GM19452 (cell line): ENCODE measurements around the gene SLX9.

Experiments used
- ATAC-seq: cut with Tn5 transposase; IDR thresholded peaks from one replicate; pipeline ENCODE4 v1.9.1; 2021; ENCODE audit not compliant: unreplicated experiment

SLX9 gene

DNA sequence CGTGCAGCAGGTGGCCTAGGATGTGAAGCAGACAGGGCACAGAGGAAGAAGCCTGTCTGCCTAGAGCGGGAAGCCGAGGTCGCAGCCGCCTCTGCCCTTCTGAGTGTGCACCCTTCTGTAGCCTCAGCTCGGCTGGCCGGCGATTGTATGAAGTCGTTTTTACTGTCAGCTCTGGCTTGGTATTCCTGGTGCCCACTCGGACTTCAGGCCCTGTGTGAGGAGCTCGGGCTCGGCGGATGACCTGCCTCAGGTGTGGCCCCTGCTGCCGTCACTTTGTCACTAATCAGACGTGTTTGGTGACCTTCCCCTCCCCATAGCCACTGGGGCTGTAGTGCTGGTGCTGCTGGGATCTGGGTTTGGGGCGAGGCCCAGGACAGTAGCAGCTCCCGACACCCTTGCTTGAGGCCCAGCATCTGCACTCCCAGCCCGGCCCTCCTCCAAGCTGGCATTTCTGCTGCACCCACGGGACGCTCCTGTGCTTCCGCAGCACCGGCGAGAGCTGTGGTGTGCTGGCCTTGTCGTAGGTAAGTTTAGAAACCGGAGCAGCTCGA is 18.1 kb downstream of the SLX9 start:
- no peak for ATAC-seq

DNA sequence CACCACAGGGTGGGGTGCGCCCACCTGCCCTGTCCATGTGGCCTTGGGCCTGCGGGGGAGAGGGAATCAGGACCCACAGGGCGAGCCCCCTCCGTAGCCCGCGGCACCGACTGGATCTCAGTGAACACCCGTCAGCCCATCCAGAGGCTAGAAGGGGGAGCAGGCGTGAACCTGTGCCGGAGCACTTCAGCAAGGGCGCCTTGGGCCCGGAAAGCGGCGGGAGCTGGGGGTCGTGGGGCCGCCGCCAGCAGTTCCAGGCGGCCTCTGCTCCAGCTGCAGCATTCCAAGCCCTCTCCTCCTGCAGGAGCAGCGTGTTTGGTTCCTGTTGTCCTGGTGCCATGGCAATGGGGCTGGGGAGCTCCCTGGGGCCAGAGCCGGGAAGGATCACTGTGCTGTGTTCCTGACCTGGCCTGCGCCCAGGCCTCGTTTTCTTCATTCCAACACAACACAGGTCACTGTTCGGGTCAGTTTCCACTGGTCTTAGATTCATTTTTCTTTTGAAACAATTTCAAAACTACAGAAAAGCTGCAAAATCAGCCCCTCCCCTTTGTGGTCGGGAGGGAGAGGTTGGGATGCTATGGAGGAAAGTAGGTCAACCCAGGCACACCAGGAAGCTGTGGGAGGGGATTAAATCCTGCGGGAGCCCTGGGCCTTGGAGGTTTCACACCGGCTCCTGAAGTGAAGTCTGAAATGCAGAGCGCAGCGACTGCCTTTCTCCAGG is 18.8 kb downstream of the SLX9 start:
- no peak for ATAC-seq

DNA sequence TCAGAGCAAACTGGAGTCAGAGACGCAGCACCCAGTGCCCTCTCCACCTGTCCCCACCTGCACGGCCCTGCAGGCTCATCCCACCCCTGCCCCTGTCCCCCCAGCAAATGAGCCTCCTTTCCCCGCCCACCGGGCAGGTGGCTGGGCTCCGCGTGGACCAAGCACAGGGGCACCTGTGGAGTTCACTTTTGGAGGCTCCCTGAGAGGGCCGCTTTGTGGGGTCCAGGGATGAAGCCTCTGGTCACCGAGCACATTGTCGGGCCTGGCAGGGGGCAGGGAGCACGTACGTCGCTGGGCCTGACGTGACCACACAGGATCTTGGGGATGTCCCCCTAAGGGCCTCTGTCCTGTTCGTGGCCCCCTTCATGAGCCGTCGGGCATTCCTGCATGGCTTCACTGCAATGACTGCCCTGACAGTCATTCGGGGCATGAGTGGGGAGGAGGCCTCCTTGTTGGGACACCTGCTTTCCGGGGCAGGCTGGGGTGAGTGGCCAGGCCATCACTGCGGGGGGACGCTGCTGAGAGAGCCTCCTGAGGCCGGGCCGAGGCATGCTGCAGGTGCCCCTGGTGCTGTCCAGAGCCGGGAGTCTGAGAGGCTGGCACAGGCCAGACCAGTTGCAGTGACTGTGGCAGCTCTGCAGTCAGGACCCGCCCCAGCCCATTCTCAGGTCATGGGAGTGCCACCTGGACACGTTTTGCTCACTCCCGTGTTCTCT is 19.7 kb downstream of the SLX9 start:
- no peak for ATAC-seq

DNA sequence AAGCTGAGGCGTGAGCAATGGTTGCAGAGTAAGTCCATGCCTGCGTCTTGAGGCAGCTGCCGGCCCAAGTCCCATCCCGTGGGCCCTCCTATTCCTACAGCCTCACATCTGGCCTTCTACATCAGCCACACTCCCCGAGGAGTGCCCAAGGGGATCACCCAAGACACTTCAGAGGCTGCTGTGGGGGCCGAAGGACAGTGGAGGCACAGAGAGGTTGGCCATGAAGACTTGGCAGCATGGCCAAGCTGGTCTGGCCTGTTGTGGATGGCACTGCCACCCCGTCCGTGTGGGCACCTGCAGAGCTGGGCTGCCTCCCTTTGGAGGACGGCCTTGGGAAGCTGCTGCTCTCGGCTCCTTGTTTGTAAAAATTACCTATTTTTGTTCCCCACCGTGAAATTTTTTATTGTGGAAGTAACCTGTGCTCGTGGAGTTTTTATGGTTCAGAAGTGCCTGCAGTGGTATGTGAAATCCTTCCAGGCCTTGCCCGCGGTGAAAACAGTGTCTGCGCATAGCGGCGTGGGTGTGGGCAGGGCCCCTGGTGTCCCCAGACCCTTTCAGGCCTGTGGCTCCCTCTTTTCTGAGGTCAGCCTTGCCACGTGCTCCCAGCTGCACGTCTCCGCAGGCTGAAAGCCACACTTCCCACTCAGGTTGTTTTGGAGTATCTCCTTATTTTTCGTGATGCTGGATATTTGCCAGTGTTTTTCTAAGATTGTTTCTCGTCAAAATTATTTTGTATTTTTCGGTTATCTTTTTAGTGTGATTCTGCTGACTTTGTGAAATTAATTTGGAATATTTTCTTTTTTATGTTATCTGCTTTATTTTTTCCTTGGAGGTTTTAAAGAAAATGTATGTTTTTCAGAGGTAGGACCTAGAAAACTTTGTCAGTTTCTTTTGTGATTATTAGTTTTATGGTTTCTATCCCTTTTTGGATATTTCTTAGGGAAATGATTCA is 20.6 kb downstream of the SLX9 start:
- no peak for ATAC-seq

DNA sequence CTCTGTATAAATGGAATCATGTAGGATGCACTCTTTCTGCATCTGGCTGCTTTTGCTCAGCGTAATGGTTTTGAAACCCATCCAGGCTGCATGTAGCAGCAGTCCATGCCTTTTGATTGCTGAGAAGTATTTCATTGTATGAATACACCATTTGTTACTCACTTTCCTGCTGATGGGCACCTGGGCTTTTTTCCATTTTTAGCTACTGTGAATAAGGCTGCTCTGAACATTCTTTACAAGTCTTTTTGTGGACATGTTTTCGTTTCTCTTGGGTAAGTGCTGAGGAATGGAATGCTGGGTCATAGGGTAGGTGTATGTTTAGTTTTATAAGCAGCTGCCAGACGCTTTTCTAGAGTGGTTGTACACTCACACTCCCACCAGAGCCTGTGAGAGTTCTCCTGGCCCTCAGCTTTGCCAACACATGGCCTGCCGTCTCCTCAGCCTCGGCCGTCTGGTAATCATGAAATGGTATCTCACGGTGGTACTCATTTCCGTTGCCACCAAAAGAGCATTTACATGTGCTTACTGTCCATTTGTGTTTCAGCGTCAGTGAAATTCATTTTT is 22.7 kb downstream of the SLX9 start:
- no peak for ATAC-seq

DNA sequence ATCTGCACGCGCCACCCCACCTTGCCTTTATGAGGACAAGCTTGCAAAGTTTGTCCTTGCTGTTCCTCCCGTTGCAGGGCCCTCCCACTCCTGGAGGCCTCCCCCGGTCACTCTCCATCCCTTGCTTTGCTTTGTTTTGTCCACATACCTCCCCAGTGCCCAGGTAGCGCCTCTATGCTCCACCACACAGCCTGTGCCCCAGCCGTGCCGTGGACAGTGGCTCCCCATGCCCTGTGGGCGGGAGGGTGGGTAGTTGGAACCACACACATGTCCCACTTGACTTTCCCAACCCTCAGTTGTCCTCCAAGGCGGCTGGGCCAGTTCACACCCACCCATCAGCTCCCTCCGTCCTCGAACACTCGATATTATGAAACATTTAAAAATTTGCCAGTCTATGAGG is 24.6 kb downstream of the SLX9 start:
- no peak for ATAC-seq

DNA sequence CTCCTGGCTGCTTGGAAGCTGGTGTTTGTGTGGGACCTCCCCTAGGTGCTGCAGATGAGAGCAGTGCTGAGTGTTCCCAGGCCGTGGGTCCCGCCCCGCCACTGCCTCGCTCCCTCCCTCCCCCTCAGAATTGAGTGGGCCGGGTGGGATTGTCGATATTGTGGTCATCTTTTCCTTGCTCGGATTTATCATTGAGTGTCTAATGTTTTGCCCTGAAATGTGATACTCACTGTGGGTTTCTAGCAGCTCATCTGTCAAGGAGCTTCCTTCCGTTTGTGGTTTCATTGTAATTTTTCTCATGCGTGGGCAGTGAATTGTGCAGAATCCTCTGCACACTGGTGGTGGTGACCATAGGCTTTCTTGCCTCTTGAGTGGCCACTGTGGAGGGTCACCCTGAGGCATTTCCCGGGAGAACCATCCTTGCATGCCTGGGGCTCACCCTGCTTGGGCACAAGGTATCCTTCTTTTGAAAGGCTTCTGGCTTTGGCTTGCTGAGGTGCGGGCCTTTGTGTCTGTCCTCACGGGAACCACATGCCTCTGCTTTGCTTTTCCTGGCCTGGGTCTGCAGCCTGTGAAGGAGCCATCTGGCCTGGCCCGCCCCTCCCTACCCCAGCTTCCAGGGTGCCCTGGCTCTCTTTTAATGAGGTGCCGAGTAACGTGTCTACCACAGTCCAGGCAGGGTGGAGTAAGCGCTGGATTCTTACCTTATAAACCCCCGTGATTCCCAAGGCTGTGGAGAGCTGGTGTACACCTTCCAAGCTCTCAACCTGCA is 25.6 kb downstream of the SLX9 start:
- no peak for ATAC-seq

DNA sequence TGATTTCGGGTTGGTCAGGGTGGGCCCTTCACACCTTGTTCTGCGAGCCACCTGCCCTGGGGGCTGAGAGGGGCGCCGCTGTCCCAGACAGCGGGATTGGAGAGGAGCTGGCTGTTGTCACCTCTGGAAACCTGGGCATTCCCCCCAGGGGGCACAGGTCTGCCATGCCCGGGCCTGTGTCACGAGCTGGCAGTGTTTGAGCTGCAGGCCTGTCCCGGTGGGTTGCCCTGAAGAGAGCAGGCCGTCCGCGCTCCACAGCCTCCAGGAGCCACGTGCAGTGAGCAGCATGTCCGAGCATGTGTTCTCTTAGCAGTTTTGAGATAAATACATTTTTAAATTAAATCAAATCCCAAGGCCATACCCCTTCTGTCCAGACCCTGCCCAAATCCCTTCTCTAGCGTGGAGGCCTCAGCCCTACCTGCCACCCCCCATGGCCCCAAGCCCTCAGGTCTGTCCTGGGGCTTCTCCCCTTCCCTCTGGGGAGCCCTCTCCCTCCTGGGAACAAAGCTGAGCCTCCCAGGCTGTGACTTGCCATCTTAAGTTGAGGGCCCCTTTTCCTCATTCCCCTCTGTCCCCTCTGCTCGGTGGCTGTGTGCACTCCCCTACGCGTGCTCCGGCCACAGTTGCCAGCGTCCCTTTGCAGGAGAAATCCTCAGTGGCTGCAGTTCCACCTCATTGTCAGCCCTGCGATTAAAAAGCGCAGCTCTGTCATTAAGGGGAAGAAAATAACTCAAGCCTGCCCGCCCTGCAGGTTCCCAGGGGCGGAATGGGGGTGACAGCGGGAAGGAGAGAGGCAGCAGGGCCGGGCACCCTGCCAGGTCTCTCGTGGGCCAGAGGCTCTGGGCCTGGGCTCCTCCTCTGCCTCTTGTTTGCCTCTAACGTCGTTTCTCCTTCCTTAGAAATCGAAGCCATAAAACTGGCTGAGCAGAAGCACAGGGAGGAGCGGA is 26.6 kb downstream of the SLX9 start:
- ATAC-seq: no peak

DNA sequence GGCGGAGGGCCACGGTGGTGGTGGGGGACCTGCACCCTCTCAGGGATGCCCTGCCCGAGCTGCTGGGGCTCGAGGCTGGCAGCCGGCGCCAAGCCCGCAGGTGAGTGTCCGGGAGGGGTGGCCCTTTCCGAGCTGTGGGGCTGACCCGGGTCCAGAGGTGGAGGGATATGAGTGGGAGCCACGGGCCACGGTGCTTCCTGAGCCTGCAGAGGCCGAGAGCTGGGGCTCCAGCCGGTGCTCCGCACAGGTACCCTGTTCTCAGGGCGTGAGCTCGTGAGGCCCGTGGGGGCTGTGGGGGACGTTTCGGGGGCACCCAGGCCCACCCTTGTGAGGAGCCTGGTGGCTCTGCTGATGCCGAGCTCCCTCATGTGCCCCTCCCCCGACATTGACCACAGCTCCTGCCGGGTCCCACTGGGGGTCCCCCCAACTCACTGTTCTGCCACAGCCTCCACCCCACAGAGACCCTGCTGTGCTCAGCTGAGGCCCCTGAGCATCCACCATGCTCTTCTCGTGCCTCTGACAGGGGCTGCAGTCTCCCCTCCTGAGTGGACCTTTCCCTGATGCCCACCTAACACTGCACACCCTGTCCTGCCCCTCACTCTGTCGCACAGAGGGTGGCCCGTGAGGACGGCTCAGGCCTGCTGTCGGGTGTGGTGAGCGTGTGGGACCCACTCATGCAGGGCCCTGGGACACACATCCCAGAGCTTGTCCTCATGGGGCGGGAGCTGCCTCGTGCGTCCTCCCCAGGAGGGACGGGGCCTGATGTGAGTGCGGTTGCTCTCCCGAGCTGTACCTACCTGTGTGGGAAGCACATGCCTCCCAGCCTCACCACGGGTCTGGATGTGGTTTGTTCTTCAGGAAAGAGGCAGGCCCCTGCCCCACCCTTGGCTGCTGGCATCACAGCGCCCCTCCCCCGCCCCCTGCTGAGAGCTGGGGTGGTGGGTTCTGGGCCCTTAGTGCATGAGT is 27.5 kb downstream of the SLX9 start:
- no peak for ATAC-seq

DNA sequence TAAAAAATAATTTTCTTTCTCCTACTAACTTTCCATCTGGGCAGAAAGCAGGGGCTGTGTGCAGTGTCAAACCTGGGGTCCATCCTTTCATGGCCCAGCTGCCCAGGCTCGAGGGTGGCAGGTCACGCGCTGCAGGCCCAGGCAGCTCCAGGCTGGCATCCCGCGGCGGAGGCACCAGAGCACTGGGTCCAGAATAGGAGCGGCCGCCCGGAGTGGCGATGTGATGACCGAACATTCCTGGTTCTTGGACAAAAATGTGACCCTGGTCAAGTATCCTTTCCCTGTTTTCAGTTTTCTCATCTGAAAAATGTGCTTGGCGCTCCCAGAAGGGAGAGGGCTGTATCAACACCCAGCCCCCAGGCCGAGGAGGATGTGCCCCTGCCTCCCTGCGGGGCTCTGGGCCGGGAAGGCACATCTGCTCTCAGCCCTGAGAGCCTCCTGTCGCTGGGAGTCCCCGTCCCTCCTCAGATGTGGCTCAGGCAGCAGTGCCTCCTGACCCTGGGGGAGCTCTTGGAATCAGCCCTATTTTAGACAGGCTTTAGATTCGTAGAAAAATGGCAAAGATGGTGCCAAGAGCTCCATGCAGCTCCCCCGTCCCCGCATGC is 29.3 kb downstream of the SLX9 start:
- no peak for ATAC-seq

DNA sequence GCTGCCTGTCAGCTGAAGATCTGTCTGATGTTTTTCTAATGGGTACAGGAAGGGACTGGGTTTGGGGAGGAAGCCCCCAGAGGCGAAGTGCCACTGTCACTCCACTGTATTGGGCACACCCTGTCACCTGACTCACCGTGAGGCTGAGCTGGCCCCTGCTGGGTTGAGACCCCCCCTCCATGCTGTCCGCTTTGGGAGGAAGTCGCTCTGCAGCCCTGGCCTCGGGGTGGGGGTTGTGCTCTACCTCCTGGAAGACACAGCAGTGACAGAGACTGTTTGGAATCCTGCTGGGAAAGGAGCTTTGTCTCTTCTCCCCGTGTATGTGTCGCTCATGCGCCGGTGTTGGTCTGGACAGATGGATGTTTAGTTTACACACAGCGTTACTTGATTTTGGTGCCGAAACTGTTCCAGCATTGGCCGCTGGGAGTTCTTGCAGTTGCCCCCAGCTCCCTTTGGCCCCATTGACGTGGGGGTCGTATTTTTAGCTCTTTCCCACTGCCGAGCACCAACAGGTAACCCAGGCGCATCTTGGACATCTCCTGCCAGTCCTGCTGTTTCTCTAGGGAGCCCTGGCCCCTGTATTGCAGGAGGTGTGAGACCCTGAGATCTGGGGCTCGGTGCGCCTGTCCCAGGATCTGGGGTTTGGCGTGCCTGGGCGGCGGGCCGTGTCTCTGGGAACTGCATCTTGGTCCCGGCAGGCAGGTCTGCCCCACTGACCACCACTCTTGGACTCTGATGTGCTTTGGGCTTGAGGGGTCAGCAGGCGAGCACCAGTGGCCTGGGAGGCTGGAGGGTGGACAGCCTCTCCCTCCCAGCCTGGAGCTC is 30.3 kb downstream of the SLX9 start:
- ATAC-seq: no peak

DNA sequence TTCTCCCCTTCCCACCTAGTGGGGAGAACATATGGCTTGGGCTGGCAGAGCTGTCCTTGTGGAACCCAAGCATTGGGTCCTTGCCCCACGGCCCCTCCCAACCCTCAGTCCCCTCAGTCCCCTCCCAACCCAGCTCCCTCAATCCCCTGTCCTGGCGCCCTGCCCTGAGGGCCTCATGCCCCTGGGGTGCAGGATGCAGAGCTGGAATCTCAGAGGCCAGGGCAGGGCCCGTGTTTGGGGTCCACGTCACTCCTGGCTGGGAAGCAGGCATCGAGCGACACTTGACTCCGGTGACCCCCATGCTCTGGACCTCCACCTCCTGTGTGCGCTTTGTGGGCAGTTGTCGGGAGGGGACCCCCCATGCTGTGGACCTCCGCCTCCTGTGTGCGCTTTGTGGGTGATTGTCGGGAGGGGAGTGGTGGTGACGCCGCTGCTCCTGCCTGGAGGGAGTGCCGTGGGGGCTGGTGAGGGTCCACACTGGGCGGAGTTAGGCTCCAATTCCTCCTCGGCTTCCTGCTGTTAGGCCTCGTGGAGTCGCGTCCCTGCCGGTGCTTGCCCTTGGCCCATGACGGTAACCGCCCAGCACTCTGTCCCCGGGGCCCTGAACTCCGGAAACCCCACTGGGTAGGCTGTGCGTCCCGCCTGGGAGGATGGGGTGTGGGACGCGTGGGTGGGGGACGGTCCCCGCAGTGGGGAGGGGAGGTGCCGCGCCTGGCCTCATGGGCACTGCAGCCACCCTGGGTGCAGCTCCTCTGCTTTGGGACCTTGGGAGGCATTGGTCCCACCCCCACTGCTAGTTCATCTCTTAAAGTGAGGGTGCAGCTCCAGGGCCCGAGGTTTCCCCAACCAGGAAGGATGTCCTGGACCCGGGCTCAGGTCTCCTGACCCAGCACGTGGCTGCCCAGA is 31.2 kb downstream of the SLX9 start:
- ATAC-seq: no peak

DNA sequence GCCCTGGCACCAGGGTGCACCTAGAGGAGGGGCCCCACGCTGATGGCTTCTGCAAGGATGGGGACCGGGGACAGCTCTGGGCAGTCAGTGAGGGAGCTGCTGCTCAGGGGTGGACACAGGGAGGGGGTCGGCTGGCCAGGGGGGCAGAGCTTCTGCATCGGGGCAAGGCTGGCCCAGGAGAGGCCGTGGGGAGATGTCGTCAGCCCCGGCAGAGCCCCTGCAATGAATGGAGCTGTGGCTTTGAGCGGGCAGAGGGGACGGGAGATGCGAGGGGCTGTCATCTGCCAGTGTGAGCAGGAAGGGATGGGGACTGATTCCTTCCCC is 31.8 kb downstream of the SLX9 start:
- ATAC-seq: no peak

DNA sequence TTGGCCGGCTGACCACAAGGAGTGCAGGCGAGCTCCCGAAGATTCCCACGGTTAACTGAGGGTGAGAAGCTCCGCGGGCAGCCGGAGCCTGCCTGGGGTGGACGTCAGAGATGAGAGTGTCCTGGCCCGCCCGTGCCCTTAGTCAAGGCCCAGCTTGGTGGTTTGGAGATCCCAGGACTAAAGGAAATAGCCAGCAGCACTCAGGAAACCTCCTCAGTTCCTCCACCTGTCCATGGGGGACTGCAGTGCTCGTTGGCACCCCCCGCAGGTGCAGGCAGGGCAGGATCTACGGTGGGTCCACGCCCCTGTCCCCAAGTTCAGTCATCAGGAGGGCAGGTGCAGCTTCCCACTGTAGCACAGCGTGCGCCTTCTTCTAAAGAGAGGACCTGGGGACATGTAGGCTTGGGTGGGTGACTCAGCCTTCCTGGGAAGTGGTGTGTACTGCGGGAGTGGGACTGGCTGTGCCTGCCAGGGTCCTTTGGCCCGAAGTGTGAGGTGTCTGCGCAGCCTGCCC is 32.5 kb downstream of the SLX9 start:
- no peak for ATAC-seq

DNA sequence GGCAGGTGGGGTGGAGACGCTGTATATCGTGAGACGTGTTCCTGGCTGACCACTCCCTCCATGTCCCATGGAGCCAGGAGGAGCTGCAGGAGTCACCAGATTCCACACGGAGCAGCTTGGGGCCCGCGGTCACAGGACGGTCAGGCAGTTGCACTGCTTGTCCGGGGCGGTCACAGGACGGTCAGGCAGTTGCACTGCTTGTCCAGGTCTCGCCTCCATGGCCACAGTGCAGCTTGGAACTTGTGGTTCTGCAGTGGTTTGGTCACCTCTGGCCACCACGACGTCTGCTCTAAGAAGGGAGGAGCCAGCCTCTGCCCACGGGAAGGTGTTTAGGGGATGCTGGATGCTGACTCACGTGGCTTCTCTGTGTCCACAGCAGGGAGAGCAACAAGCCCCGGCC is 33.0 kb downstream of the SLX9 start:
- no peak for ATAC-seq

DNA sequence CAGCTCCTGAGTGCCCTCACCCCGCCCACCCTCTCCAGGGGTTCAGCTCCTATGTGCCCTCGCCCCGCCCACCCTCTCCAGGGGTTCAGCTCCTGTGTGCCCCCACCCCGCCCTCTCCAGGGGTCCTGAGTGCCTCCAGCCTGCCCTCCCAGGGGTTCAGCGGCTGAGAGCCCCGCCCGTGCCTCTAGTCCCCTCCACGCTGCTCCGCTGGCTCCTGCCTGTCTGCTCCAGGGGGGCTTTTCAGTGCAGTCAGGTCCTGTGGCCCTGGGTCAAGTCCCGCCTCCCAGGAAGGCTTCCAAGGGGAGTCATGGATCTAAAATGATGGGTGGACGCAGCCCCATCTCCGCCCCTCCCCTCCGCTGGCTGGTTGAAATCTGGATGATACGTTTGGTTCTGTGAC is 33.8 kb downstream of the SLX9 start:
- ATAC-seq: no peak
